Neuronal stem cell (in vitro differentiated cells): Measurements from ENCODE around the gene PLOD3.
A peak's percentile ranks its signal among the peaks of the same experiment; 100 is the strongest.

Experiments
- DNase-seq: peaks from one replicate; pipeline ENCODE4 v3.0.0-alpha.2; 2013; ENCODE audit warnings: low spot score
- H2AFZ ChIP-seq: one replicate; pipeline ENCODE4 v1.6.1; 2013; ENCODE audit warnings: mild to moderate bottlenecking, low read length, inconsistent platforms
- H2AK5ac ChIP-seq: 2 replicates; pipeline ENCODE4 v1.6.1; 2013; ENCODE audit warnings: low read depth, mild to moderate bottlenecking, inconsistent platforms, low read length, moderate library complexity, mixed read lengths
- H2BK120ac ChIP-seq: 2 replicates; pipeline ENCODE4 v1.6.1; 2013; ENCODE audit warnings: low read depth, mild to moderate bottlenecking, inconsistent platforms, low read length, moderate library complexity, mixed read lengths
- H2BK12ac ChIP-seq: one replicate; pipeline ENCODE4 v1.6.1; 2013; ENCODE audit warnings: low read length, inconsistent platforms
- H2BK15ac ChIP-seq: 2 replicates; pipeline ENCODE4 v1.6.1; 2013; ENCODE audit warnings: mild to moderate bottlenecking, low read length, inconsistent platforms, mixed read lengths
- H2BK5ac ChIP-seq: one replicate; pipeline ENCODE4 v1.6.1; 2013; ENCODE audit warnings: inconsistent platforms, mild to moderate bottlenecking, low read length, moderate library complexity
- H3K14ac ChIP-seq: one replicate; pipeline ENCODE4 v1.6.1; 2013; ENCODE audit warnings: low read length, inconsistent platforms
- H3K18ac ChIP-seq: 2 replicates; pipeline ENCODE4 v1.6.1; 2013; ENCODE audit warnings: low read length, inconsistent platforms
- H3K23ac ChIP-seq: 2 replicates; pipeline ENCODE4 v1.6.1; 2013; ENCODE audit warnings: low read depth, mild to moderate bottlenecking, mixed read lengths, low read length, inconsistent platforms; ENCODE audit not compliant: poor library complexity
- H3K27ac ChIP-seq: replicated peaks from 3 replicates; pipeline ENCODE4 v1.5.1; 2013; ENCODE audit warnings: low read length, inconsistent platforms
- H3K27me3 ChIP-seq, 3 experiments: 2 replicates each; pipeline ENCODE4 v1.6.1; 2013; ENCODE audit warnings: low read length in 3 of 3, mild to moderate bottlenecking in 2 of 3, inconsistent platforms in 1 of 3, low read depth in 1 of 3, mixed read lengths in 1 of 3, moderate library complexity in 1 of 3; ENCODE audit not compliant: control insufficient read depth in 3 of 3, insufficient read depth in 3 of 3
- H3K36me3 ChIP-seq, 2 donors: replicated peaks in 1 of 2; 2 replicates each; pipeline ENCODE4 v1.6.1; 2013; ENCODE audit warnings: low read length in 2 of 2; ENCODE audit not compliant: control insufficient read depth in 2 of 2, insufficient read depth in 2 of 2
- H3K4ac ChIP-seq: 2 replicates; pipeline ENCODE4 v1.6.1; 2013; ENCODE audit warnings: inconsistent platforms, mild to moderate bottlenecking, low read length, moderate library complexity
- H3K4me1 ChIP-seq, 2 donors: 1 replicate in 1 of 2; 2 replicates in 1 of 2; pipeline ENCODE4 v1.6.1; 2013; ENCODE audit warnings: low read length in 2 of 2, low read depth in 1 of 2; ENCODE audit not compliant: control insufficient read depth in 2 of 2, insufficient read depth in 1 of 2
- H3K4me2 ChIP-seq: one replicate; pipeline ENCODE4 v1.6.1; 2013; ENCODE audit warnings: mild to moderate bottlenecking, low read length, inconsistent platforms; ENCODE audit not compliant: insufficient read depth, poor library complexity, severe bottlenecking
- H3K4me3 ChIP-seq, 2 donors: 2 replicates each; pipeline ENCODE4 v1.5.1; 2013; ENCODE audit warnings: low read length in 2 of 2, mild to moderate bottlenecking in 2 of 2, inconsistent platforms in 1 of 2, moderate library complexity in 1 of 2
- H3K79me1 ChIP-seq: one replicate; pipeline ENCODE4 v1.6.1; 2013; ENCODE audit warnings: low read depth, mild to moderate bottlenecking, inconsistent platforms, low read length, moderate library complexity
- H3K9ac ChIP-seq: one replicate; pipeline ENCODE4 v1.6.1; 2013; ENCODE audit warnings: mild to moderate bottlenecking, low read depth, low read length, inconsistent platforms; ENCODE audit not compliant: poor library complexity
- H3K9me3 ChIP-seq, 2 donors: replicated peaks in 1 of 2; 2 replicates each; pipeline versions ENCODE3 to v1.6.1; 2013; ENCODE audit warnings: low read length in 2 of 2, mild to moderate bottlenecking in 2 of 2, inconsistent platforms in 1 of 2, low read depth in 1 of 2, mixed read lengths in 1 of 2, moderate library complexity in 1 of 2; ENCODE audit not compliant: control insufficient read depth in 2 of 2, insufficient read depth in 1 of 2
- H4K8ac ChIP-seq: one replicate; pipeline ENCODE4 v1.6.1; 2013; ENCODE audit warnings: low read depth, mild to moderate bottlenecking, inconsistent platforms, low read length, moderate library complexity
- H4K91ac ChIP-seq: one replicate; pipeline ENCODE4 v1.6.1; 2013; ENCODE audit warnings: low read length, low read depth, mild to moderate bottlenecking, inconsistent platforms; ENCODE audit not compliant: poor library complexity
- WGBS, 2 donors: extraction: QIAGEN DNeasy Blood & Tissue Kit; methylation state at CpG; one replicate each; pipeline ENCODE4 v1.1.7; 2013; ENCODE audit warnings: missing lambda C conversion rate in 2 of 2, mixed read lengths in 1 of 2; ENCODE audit not compliant: insufficient read length in 2 of 2, insufficient replicate concordance in 1 of 2; ENCODE audit errors: extremely low coverage in 2 of 2; 5-methylcytosine and 5-hydroxymethylcytosine counted together

PLOD3 gene

DNA sequence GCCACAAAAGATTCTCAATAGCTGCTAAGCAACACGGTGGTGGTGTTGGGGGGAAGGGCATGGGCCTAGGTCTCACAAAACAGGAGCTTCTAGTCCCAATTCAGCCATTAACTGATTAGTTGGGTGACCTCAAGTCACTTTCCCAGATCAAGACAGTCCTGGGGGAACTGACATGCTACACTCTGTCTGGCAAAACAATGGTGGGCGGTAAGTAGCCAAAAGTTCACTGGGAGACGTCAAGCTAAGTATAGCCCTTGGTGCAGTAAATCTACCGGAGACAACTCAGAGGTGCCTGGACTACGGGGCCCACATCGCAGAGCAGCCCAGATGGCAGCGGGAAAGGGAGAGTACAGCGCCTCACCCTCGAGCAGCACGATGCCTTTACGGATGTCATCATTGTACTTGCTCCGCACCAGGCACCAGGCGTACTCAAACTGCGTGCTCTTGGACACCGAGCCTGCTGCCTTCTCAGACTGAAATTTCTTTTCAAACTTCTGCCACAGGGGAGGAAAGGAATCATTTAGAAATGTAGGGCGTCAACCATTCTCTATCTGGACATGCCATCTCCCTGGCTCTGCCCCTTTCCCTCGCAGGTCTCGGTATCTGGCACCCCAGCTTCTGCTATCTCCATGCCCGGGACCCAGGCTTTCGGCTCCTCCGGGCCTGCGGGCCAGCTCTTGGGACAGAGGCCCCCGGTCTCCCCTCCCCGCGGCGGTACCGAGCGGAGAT, 26.4 kb upstream of the PLOD3 start:
- H3K9me3 ChIP-seq, result no peaks in the 10 kb centered on the region
- no peak overlapping the region for H3K14ac ChIP-seq
- no peak overlapping the region for H3K4ac ChIP-seq
- H3K18ac ChIP-seq, result no peak overlapping the region
- no peak overlapping the region for H3K27ac ChIP-seq
- H3K4me2 ChIP-seq, result peak overlapping the region; percentile 100
- no peak overlapping the region for H2BK120ac ChIP-seq
- no peak overlapping the region for H2BK12ac ChIP-seq
- peaks cover 7 to 9% of the 10 kb centered on the region in 2 donors for H3K4me1 ChIP-seq
- no peaks in the 10 kb centered on the region for H3K27me3 ChIP-seq
- H3K23ac ChIP-seq, result peak overlapping the region; percentile 61
- peak overlapping the region; percentile 92 for H2AFZ ChIP-seq
- H3K4me3 ChIP-seq, result peak overlapping the region; percentile 94 to 95
- H3K9ac ChIP-seq, result peak overlapping the region; percentile 89
- no CpG with 5 or more reads among the region's 28 CpGs for WGBS, 2 donors
- H2BK5ac ChIP-seq, result peak overlapping the region; percentile 16
- peak overlapping the region; percentile 77 for H2AK5ac ChIP-seq
- peak overlapping the region; percentile 77 for H4K91ac ChIP-seq
- H4K8ac ChIP-seq, result no peak overlapping the region
- no peak for DNase-seq
- peaks cover 12% of the 10 kb centered on the region for H3K79me1 ChIP-seq
- H3K36me3 ChIP-seq, result peaks cover 9 to 47% of the 10 kb centered on the region in 2 donors
- H2BK15ac ChIP-seq, result no peak overlapping the region

- no peaks in the 10 kb centered on the region for H3K9me3 ChIP-seq
- H3K27me3 ChIP-seq, result no peaks in the 10 kb centered on the region
- H3K4me1 ChIP-seq, result peaks cover 7 to 9% of the 10 kb centered on the region in 2 donors
- no CpG with 5 or more reads among the region's 16 CpGs for WGBS, 2 donors
- H3K36me3 ChIP-seq, result peaks cover 17 to 56% of the 10 kb centered on the region in 2 donors
- H4K8ac ChIP-seq, result no peak overlapping the region
- no peak overlapping the region for H2BK12ac ChIP-seq
- no peak overlapping the region for H3K23ac ChIP-seq
- H2BK120ac ChIP-seq, result no peak overlapping the region
- H3K9ac ChIP-seq, result no peak overlapping the region
- no peak overlapping the region for H3K27ac ChIP-seq
- H4K91ac ChIP-seq, result no peak overlapping the region
- H3K18ac ChIP-seq, result no peak overlapping the region
- DNase-seq, result no peak
- no peak overlapping the region for H2BK5ac ChIP-seq
- no peak overlapping the region for H2AK5ac ChIP-seq
- no peak overlapping the region for H3K4me3 ChIP-seq
- no peak overlapping the region for H3K4me2 ChIP-seq
- H3K14ac ChIP-seq, result no peak overlapping the region
- H2BK15ac ChIP-seq, result no peak overlapping the region
- no peak overlapping the region for H3K4ac ChIP-seq
- no peak overlapping the region for H2AFZ ChIP-seq
- H3K79me1 ChIP-seq, result peaks cover 14% of the 10 kb centered on the region
Observed at GRCh38 chr7:101241443-101242349, 24.3 kb upstream of the PLOD3 start.

DNA sequence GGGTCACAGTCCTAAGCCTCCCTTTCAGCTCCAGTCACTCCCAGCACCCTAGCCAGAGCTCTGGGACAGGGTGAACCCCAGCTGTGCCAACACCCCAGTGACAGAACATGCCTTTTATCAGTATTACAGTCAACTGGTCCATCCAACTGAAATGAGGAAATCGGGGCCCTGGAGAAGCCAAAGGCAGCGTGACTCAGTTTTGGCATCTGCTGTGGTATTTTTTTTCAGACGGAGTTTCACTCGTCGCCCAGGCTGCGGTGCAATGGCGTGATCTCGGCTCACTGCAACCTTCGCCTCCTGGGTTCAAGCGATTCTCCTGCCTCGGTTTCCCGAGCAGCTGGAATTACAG, 23.6 kb upstream of the PLOD3 start:
- no peak overlapping the region for H3K4me2 ChIP-seq
- no peak overlapping the region for H2AK5ac ChIP-seq
- H3K27ac ChIP-seq, result no peak overlapping the region
- H2BK15ac ChIP-seq, result no peak overlapping the region
- H2AFZ ChIP-seq, result no peak overlapping the region
- H3K79me1 ChIP-seq, result peaks cover 14% of the 10 kb centered on the region
- no peak overlapping the region for H2BK5ac ChIP-seq
- peaks cover 17 to 56% of the 10 kb centered on the region in 2 donors for H3K36me3 ChIP-seq
- no peak overlapping the region for H3K14ac ChIP-seq
- no peaks in the 10 kb centered on the region for H3K27me3 ChIP-seq
- H4K91ac ChIP-seq, result no peak overlapping the region
- WGBS, 2 donors, result no CpG with 5 or more reads among the region's 12 CpGs
- no peak overlapping the region for H2BK120ac ChIP-seq
- H3K18ac ChIP-seq, result no peak overlapping the region
- no peaks in the 10 kb centered on the region for H3K9me3 ChIP-seq
- H3K9ac ChIP-seq, result no peak overlapping the region
- no peak overlapping the region for H3K23ac ChIP-seq
- no peak overlapping the region for H3K4me3 ChIP-seq
- H3K4ac ChIP-seq, result no peak overlapping the region
- H4K8ac ChIP-seq, result no peak overlapping the region
- H3K4me1 ChIP-seq, result peaks cover 7 to 9% of the 10 kb centered on the region in 2 donors
- H2BK12ac ChIP-seq, result no peak overlapping the region
- no peak for DNase-seq
